ENCODE data around the gene FBXO21. TPM values are rescaled to one million over a fixed set of nuclear protein-coding genes. Genes with fewer than 3 reads are reported as not detected.

Gene FBXO21
- polyA plus RNA-seq, 1 donor (not counting 4 experiments of a cell fraction or from before 2014, with no cell fraction given) = 21.9 TPM

GRCh38 chr12:117208811-117209455 lies 18.7 kb upstream of the FBXO21 start:
- H3K9ac ChIP-seq (ENCODE audit: control insufficient read depth, extremely low read depth, insufficient read depth, low read length) = no peak overlapping the region
- dilution Hi-C loops (cut with MboI; ENCODE audit: extremely low pct_ligation_motif_present, low sequenced_read_pairs) = no loop called here
- DNase-seq (ENCODE audit: low read depth, low spot score) (no peak), FAIRE-seq (no peak)
- no peaks in the 10 kb centered on the region for H3K9me3 ChIP-seq (ENCODE audit: control insufficient read depth, low read depth, low read length)
- H3K36me3 ChIP-seq (ENCODE audit: control insufficient read depth in 2 of 2, extremely low read depth in 1 of 2, insufficient read depth in 2 of 2, low read length in 2 of 2) = peaks cover 0 to 10% of the 10 kb centered on the region in 2 experiments
- no peak overlapping the region for H3K4me3 ChIP-seq (ENCODE audit: control insufficient read depth in 2 of 3, extremely low read depth in 1 of 3, insufficient read depth in 2 of 3, low read depth in 1 of 3, low read length in 3 of 3)
- no peak overlapping the region for H2AFZ ChIP-seq (ENCODE audit: control insufficient read depth, low read length)
- H3K4me2 ChIP-seq (ENCODE audit: control insufficient read depth, extremely low read depth, insufficient read depth, low read depth, low read length) = no peak overlapping the region
- no peaks in the 10 kb centered on the region for H3K79me2 ChIP-seq (ENCODE audit: control insufficient read depth, insufficient read depth, low read length)
- no peaks in the 10 kb centered on the region for H3K27me3 ChIP-seq (ENCODE audit: control insufficient read depth, extremely low read depth, insufficient read depth, low read length)
- H4K20me1 ChIP-seq (ENCODE audit: control insufficient read depth, extremely low read depth, insufficient read depth, low read length) = no peaks in the 10 kb centered on the region
- no peaks in the 10 kb centered on the region for H3K9me1 ChIP-seq (ENCODE audit: control insufficient read depth, extremely low read depth, insufficient read depth, low read length)
- H3K27ac ChIP-seq (ENCODE audit: control insufficient read depth, insufficient read depth, low read length) = no peak overlapping the region
- no peak for TF ChIP-seq EZH2 (IDR thresholded peaks at IDR 0.05; ENCODE audit: low read length)
- no peak for TF ChIP-seq CTCF (optimal IDR thresholded peaks at IDR 0.05 in 1 of 3, IDR thresholded peaks at IDR 0.05 in 1 of 3, conservative IDR thresholded peaks at IDR 0.05 in 1 of 3; ENCODE audit: extremely low read depth in 1 of 3, insufficient read depth in 2 of 3, low read length in 3 of 3)
- H3K4me1 ChIP-seq (ENCODE audit: control insufficient read depth, extremely low read depth, insufficient read depth, low read length) = no peaks in the 10 kb centered on the region

GRCh38 chr12:117208206-117208605 lies 17.9 kb upstream of the FBXO21 start:
- H3K9ac ChIP-seq (ENCODE audit: control insufficient read depth, extremely low read depth, insufficient read depth, low read length) = no peak overlapping the region
- no peak overlapping the region for H3K27ac ChIP-seq (ENCODE audit: control insufficient read depth, insufficient read depth, low read length)
- no peak for DNase-seq (ENCODE audit: low read depth, low spot score)
- H3K36me3 ChIP-seq (ENCODE audit: control insufficient read depth in 2 of 2, extremely low read depth in 1 of 2, insufficient read depth in 2 of 2, low read length in 2 of 2) = peaks cover 0 to 10% of the 10 kb centered on the region in 2 experiments
- H3K4me2 ChIP-seq (ENCODE audit: control insufficient read depth, extremely low read depth, insufficient read depth, low read depth, low read length) = no peak overlapping the region
- H2AFZ ChIP-seq (ENCODE audit: control insufficient read depth, low read length) = no peak overlapping the region
- no peaks in the 10 kb centered on the region for H3K4me1 ChIP-seq (ENCODE audit: control insufficient read depth, extremely low read depth, insufficient read depth, low read length)
- no peaks in the 10 kb centered on the region for H3K9me3 ChIP-seq (ENCODE audit: control insufficient read depth, low read depth, low read length)
- TF ChIP-seq CTCF (optimal IDR thresholded peaks at IDR 0.05 in 1 of 3, IDR thresholded peaks at IDR 0.05 in 1 of 3, conservative IDR thresholded peaks at IDR 0.05 in 1 of 3; ENCODE audit: extremely low read depth in 1 of 3, insufficient read depth in 2 of 3, low read length in 3 of 3) = no peak
- TF ChIP-seq EZH2 (IDR thresholded peaks at IDR 0.05; ENCODE audit: low read length) = no peak
- no peaks in the 10 kb centered on the region for H4K20me1 ChIP-seq (ENCODE audit: control insufficient read depth, extremely low read depth, insufficient read depth, low read length)
- no peaks in the 10 kb centered on the region for H3K9me1 ChIP-seq (ENCODE audit: control insufficient read depth, extremely low read depth, insufficient read depth, low read length)
- H3K27me3 ChIP-seq (ENCODE audit: control insufficient read depth, extremely low read depth, insufficient read depth, low read length) = no peaks in the 10 kb centered on the region
- dilution Hi-C loops (cut with MboI; ENCODE audit: extremely low pct_ligation_motif_present, low sequenced_read_pairs) = no loop called here
- FAIRE-seq = no peak
- no peaks in the 10 kb centered on the region for H3K79me2 ChIP-seq (ENCODE audit: control insufficient read depth, insufficient read depth, low read length)
- H3K4me3 ChIP-seq (ENCODE audit: control insufficient read depth in 2 of 3, extremely low read depth in 1 of 3, insufficient read depth in 2 of 3, low read depth in 1 of 3, low read length in 3 of 3) = no peak overlapping the region
